Esophagus muscularis mucosa (tissue), 3 donors: ENCODE measurements around the gene CNIH2.

Source experiments
- CTCF ChIP-seq, 3 experiments: fragments of 200-600 bp in 2 of 3; fragments of 450-650 bp in 1 of 3; sonication (generic) in 2 of 3; IDR thresholded peaks; one replicate each; pipeline ENCODE4 v1.5.1; 2017 to 2019; ENCODE audit warnings: antibody characterized with exemption in 3 of 3, mild to moderate bottlenecking in 2 of 3, moderate library complexity in 1 of 3
- POLR2A ChIP-seq: fragments of 450-650 bp; IDR thresholded peaks from one replicate; pipeline ENCODE4 v1.6.1; 2017; ENCODE audit warnings: antibody characterized with exemption, moderate library complexity, mild to moderate bottlenecking, low read depth

GRCh38 chr11:66291706-66292542 lies 13.9 kb downstream of the CNIH2 start, which contains the start of gene TMEM151A:
- TF ChIP-seq CTCF (IDR thresholded peaks at IDR 0.05) = no peak
- TF ChIP-seq POLR2A = no peak
